Mesenchymal stem cell (in vitro differentiated cells and primary cell): ENCODE data around the gene IDH1.

Source experiments
- DNase-seq: peaks from one replicate; pipeline ENCODE4 v3.0.0-alpha.2; 2013
- H2AFZ ChIP-seq: one replicate; pipeline ENCODE4 v1.6.1; 2013; ENCODE audit warnings: low read depth, mild to moderate bottlenecking, control low read depth, inconsistent platforms, low read length, moderate library complexity
- H2AK5ac ChIP-seq: 2 replicates; pipeline ENCODE4 v1.6.1; 2013; ENCODE audit warnings: low read length, moderate library complexity, mild to moderate bottlenecking, inconsistent platforms; ENCODE audit not compliant: severe bottlenecking
- H2BK120ac ChIP-seq: one replicate; pipeline ENCODE4 v1.6.1; 2013; ENCODE audit warnings: low read depth, mild to moderate bottlenecking, inconsistent platforms, low read length, moderate library complexity
- H2BK12ac ChIP-seq, 2 experiments: one replicate each; pipeline ENCODE4 v1.6.1; 2013; ENCODE audit warnings: inconsistent platforms in 2 of 2, low read length in 2 of 2, mild to moderate bottlenecking in 2 of 2, moderate library complexity in 2 of 2, control low read depth in 1 of 2
- H2BK15ac ChIP-seq: one replicate; pipeline ENCODE4 v1.6.1; 2013; ENCODE audit warnings: mild to moderate bottlenecking, low read depth, inconsistent platforms; ENCODE audit not compliant: poor library complexity, severe bottlenecking
- H2BK5ac ChIP-seq: 2 replicates; pipeline ENCODE4 v1.6.1; 2013; ENCODE audit warnings: low read depth, mild to moderate bottlenecking, low read length, control low read depth, inconsistent platforms; ENCODE audit not compliant: poor library complexity, severe bottlenecking
- H3K14ac ChIP-seq, 2 experiments: one replicate each; pipeline ENCODE4 v1.6.1; 2013; ENCODE audit warnings: inconsistent platforms in 2 of 2, low read length in 2 of 2, control low read depth in 1 of 2, mild to moderate bottlenecking in 1 of 2, moderate library complexity in 1 of 2
- H3K18ac ChIP-seq, 2 experiments: one replicate each; pipeline ENCODE4 v1.6.1; 2013; ENCODE audit warnings: inconsistent platforms in 2 of 2, low read length in 2 of 2, control low read depth in 1 of 2, low read depth in 1 of 2, mild to moderate bottlenecking in 1 of 2
- H3K23ac ChIP-seq, 2 experiments: one replicate each; pipeline ENCODE4 v1.6.1; 2013; ENCODE audit warnings: inconsistent platforms in 2 of 2, low read length in 2 of 2, mild to moderate bottlenecking in 2 of 2, moderate library complexity in 2 of 2, control low read depth in 1 of 2
- H3K27ac ChIP-seq: 2 replicates; pipeline ENCODE4 v1.5.1; 2013; ENCODE audit warnings: mild to moderate bottlenecking, moderate library complexity, low read length, control low read depth, inconsistent platforms; ENCODE audit not compliant: poor library complexity, severe bottlenecking
- H3K27me3 ChIP-seq, 2 experiments: 2 replicates each; pipeline versions ENCODE4 v1.6.1 to v1.7.0; 2013; ENCODE audit warnings: low read length in 2 of 2, mild to moderate bottlenecking in 2 of 2, moderate library complexity in 2 of 2, control low read depth in 1 of 2, inconsistent platforms in 1 of 2; ENCODE audit not compliant: control insufficient read depth in 1 of 2, insufficient read depth in 1 of 2
- H3K36me3 ChIP-seq, 2 experiments: 2 replicates each; pipeline versions ENCODE4 v1.6.1 to v1.7.0; 2013; ENCODE audit warnings: low read length in 2 of 2, control low read depth in 1 of 2, inconsistent platforms in 1 of 2, low read depth in 1 of 2, mild to moderate bottlenecking in 1 of 2; ENCODE audit not compliant: insufficient read depth in 2 of 2, control insufficient read depth in 1 of 2
- H3K4ac ChIP-seq, 2 experiments: one replicate each; pipeline ENCODE4 v1.6.1; 2013; ENCODE audit warnings: inconsistent platforms in 2 of 2, low read length in 2 of 2, mild to moderate bottlenecking in 2 of 2, moderate library complexity in 2 of 2, control low read depth in 1 of 2, low read depth in 1 of 2
- H3K4me1 ChIP-seq: 2 replicates; pipeline ENCODE4 v1.6.1; 2013; ENCODE audit warnings: low read depth, low read length, control low read depth; ENCODE audit not compliant: control insufficient read depth, insufficient read depth
- H3K4me2 ChIP-seq: 2 replicates; pipeline ENCODE4 v1.6.1; 2013; ENCODE audit warnings: low read length, mild to moderate bottlenecking, inconsistent platforms; ENCODE audit not compliant: poor library complexity, severe bottlenecking
- H3K4me3 ChIP-seq, 2 experiments: 2 replicates each; pipeline versions ENCODE4 v1.5.1 to v1.7.0; 2013; ENCODE audit warnings: low read length in 2 of 2, mild to moderate bottlenecking in 2 of 2, control low read depth in 1 of 2, low read depth in 1 of 2; ENCODE audit not compliant: insufficient read depth in 1 of 2
- H3K79me1 ChIP-seq: replicated peaks from 2 replicates; pipeline ENCODE4 v1.6.1; 2013; ENCODE audit warnings: mild to moderate bottlenecking, control low read depth, low read length, inconsistent platforms; ENCODE audit not compliant: poor library complexity, severe bottlenecking
- H3K9ac ChIP-seq: 2 replicates; pipeline ENCODE4 v1.7.0; 2013; ENCODE audit warnings: mild to moderate bottlenecking, low read length, moderate library complexity
- H3K9me3 ChIP-seq: 2 replicates; pipeline ENCODE4 v1.7.0; 2013; ENCODE audit warnings: mild to moderate bottlenecking, low read length; ENCODE audit not compliant: control insufficient read depth
- H4K8ac ChIP-seq: one replicate; pipeline ENCODE4 v1.6.1; 2013; ENCODE audit warnings: inconsistent platforms, mild to moderate bottlenecking, low read length, moderate library complexity
- H4K91ac ChIP-seq: one replicate; pipeline ENCODE4 v1.6.1; 2013; ENCODE audit warnings: mild to moderate bottlenecking, low read length, inconsistent platforms
- WGBS: methylation state at CpG from one replicate; pipeline ENCODE4 v1.1.7; 2013; ENCODE audit warnings: mixed read lengths; 5-methylcytosine and 5-hydroxymethylcytosine counted together

The IDH1 gene

DNA sequence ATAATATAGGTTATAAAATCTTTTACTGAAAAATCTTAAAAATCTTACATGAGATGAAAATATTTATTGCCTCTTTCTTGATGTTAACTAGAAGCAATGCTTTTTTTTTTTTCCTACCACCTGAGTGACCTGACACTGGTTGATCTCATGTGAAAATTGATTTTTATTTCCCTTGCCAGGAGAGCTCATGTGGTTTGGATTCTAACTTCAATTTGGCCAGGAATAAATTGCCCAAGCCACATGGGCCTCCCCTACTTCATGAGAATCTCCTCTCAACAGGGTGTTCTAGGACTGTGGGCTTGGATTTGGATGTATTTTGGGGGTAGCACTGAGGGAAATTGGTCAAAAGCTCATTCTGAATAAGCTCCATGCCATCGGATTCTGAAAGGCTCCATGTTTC is 20.1 kb downstream of the IDH1 start:
- no peak overlapping the region for H3K14ac ChIP-seq
- no peak overlapping the region for H3K4me3 ChIP-seq
- no peak overlapping the region for H2BK5ac ChIP-seq

DNA sequence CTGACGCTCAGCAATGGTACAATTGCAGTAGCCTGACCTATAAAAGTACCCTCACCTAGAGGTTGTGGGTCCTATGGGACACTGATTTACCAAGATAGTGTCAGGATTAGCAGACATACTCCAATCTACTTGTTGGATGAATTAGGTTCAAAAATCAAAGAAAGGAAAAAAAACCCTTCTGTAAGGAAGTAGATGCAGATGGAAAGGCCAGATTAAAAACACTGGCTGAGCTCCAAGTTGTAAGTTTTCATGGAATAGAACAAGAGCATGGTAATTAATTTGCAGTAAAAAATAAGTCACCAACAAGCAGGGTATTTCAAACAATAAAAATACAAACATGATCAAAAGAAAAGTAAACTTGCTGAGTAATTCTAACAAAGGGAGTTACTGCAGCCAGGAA is 26.4 kb downstream of the IDH1 start:
- Histone ChIP-seq H3K4me1 (peaks cover 1% of the 10 kb centered on the region), H3K36me3 (no peaks in the 10 kb centered on the region), H3K18ac (no peak overlapping the region), H3K9me3 (peaks cover 9% of the 10 kb centered on the region), H2AK5ac (no peak overlapping the region), H3K4me3 (no peak overlapping the region), H3K23ac (no peak overlapping the region), H3K27me3 (no peaks in the 10 kb centered on the region), H3K9ac (no peak overlapping the region), H3K27ac (no peak overlapping the region), H3K4me2 (no peak overlapping the region), H4K91ac (no peak overlapping the region), H2BK12ac (no peak overlapping the region), H4K8ac (no peak overlapping the region), H3K79me1 (no peaks in the 10 kb centered on the region), H2BK5ac (no peak overlapping the region), H2BK120ac (no peak overlapping the region), H2AFZ (no peak overlapping the region), H2BK15ac (no peak overlapping the region), H3K4ac (no peak overlapping the region), H3K14ac (no peak overlapping the region)
- no CpG with 5 or more reads among the region's 1 CpG for WGBS
- no peak for DNase-seq

More for the DNA sequence above, 20.1 kb downstream of the IDH1 start:
- H3K79me1 ChIP-seq: no peaks in the 10 kb centered on the region
- H2AK5ac ChIP-seq: no peak overlapping the region
- H3K18ac ChIP-seq: no peak overlapping the region
- no peak overlapping the region for H2BK15ac ChIP-seq
- peaks cover 9% of the 10 kb centered on the region for H3K9me3 ChIP-seq
- DNase-seq: no peak
- 100% methylated on average over 1 of the region's 1 CpG for WGBS
- H3K4me2 ChIP-seq: no peak overlapping the region
- H4K91ac ChIP-seq: no peak overlapping the region
- no peak overlapping the region for H2BK120ac ChIP-seq
- H4K8ac ChIP-seq: no peak overlapping the region
- H2BK12ac ChIP-seq: no peak overlapping the region
- no peak overlapping the region for H2AFZ ChIP-seq
- H3K27me3 ChIP-seq: no peaks in the 10 kb centered on the region
- H3K4me1 ChIP-seq: no peaks in the 10 kb centered on the region
- H3K4ac ChIP-seq: no peak overlapping the region
- H3K36me3 ChIP-seq: peaks cover 9 to 36% of the 10 kb centered on the region in 2 experiments
- no peak overlapping the region for H3K9ac ChIP-seq
- H3K23ac ChIP-seq: no peak overlapping the region
- H3K27ac ChIP-seq: no peak overlapping the region

DNA sequence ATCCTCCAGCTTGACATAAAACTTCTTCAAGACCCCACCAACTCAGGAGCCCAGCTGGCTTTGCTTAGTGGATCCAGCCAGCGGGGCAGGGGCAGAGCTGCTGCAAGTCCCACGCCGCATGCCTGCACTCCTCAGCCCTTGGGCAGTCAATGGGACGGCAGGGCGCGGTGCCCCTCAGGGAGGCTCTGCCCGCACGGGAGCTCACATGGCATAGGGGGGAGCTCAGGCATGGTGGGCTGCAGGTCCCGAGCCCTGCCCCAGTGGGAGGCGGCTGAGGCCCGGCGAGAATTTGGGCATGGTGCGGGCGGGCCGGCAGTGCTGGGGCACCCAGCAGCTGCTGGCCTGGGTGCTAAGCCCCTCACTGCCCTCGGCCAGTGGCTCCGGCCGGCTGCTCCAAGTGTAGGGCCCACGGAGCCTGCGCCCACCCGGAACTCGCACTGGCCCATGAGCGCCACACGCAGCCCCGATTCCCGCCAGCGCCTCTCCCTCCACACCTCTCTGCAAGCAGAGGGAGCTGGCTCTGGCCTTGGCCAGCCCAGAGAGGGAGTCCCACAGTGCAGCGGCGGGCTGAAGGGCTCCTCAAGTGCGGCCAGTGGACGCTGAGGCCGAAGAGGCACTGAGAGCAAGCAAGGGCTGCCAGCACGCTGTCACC is 27.2 kb downstream of the IDH1 start:
- no peak for DNase-seq
- Histone ChIP-seq H2BK15ac (no peak overlapping the region), H2AK5ac (no peak overlapping the region), H2BK120ac (no peak overlapping the region), H2AFZ (no peak overlapping the region), H3K4me3 (no peak overlapping the region), H3K9ac (no peak overlapping the region), H3K27ac (no peak overlapping the region), H3K18ac (no peak overlapping the region), H3K36me3 (no peaks in the 10 kb centered on the region), H3K79me1 (no peaks in the 10 kb centered on the region), H2BK12ac (no peak overlapping the region), H3K4me2 (no peak overlapping the region), H3K4ac (no peak overlapping the region), H3K4me1 (peaks cover 1% of the 10 kb centered on the region), H3K27me3 (no peaks in the 10 kb centered on the region), H4K8ac (no peak overlapping the region), H3K23ac (no peak overlapping the region), H2BK5ac (no peak overlapping the region), H3K14ac (no peak overlapping the region), H4K91ac (no peak overlapping the region), H3K9me3 (peaks cover 9% of the 10 kb centered on the region)
- 92% methylated on average over 33 of the region's 33 CpGs for WGBS

DNA sequence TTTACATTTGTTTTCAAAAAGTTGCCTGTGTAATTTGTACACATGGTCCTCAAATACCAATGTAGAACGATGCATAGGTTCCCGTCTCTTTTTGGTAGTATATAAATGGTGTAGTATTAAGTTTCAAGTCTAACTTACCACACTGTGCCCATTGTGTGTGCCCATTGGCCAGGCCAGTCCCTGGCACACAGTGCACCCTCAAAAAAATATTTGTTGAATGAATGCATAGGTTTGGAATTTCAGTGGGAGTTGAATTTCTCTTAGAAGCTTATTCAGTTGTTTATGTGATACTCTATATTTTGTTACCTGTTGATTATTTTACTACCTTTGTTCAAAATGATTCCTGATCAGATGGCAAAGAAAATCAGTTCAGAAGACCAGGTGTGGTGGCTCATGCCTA is 30.1 kb downstream of the IDH1 start:
- no peak overlapping the region for H3K4ac ChIP-seq
- no peak overlapping the region for H3K4me3 ChIP-seq
- H2BK120ac ChIP-seq: no peak overlapping the region
- H4K91ac ChIP-seq: no peak overlapping the region
- no peak overlapping the region for H3K4me2 ChIP-seq
- H2BK12ac ChIP-seq: no peak overlapping the region
- no peak overlapping the region for H4K8ac ChIP-seq
- H2AK5ac ChIP-seq: no peak overlapping the region
- no peak overlapping the region for H3K23ac ChIP-seq
- 100% methylated on average over 2 of the region's 2 CpGs for WGBS
- H3K27me3 ChIP-seq: no peaks in the 10 kb centered on the region
- no peak overlapping the region for H2AFZ ChIP-seq
- H3K27ac ChIP-seq: no peak overlapping the region
- H3K79me1 ChIP-seq: no peaks in the 10 kb centered on the region
- H3K4me1 ChIP-seq: peaks cover 3% of the 10 kb centered on the region
- no peak overlapping the region for H3K9ac ChIP-seq
- no peak overlapping the region for H2BK5ac ChIP-seq
- H3K36me3 ChIP-seq: no peaks in the 10 kb centered on the region
- H3K18ac ChIP-seq: no peak overlapping the region
- H3K9me3 ChIP-seq: no peaks in the 10 kb centered on the region
- H2BK15ac ChIP-seq: no peak overlapping the region
- DNase-seq: no peak
- no peak overlapping the region for H3K14ac ChIP-seq
